SU-DHL-6 (cell line): ENCODE measurements around the gene SPNS2.

Experiments used
- H2AFZ ChIP-seq: fragments of 200-600 bp; sonication (generic); 2 replicates; pipeline ENCODE4 v1.6.1; 2014; ENCODE audit warnings: low read depth, mild to moderate bottlenecking, moderate library complexity, mixed read lengths, antibody characterized with exemption, low read length; ENCODE audit not compliant: severe bottlenecking
- H3F3A ChIP-seq: fragments of 200-600 bp; shearing (Covaris generic); 2 replicates; pipeline ENCODE4 v1.6.0; 2016; ENCODE audit warnings: antibody characterized with exemption, mild to moderate bottlenecking; ENCODE audit not compliant: insufficient read depth
- H3K27ac ChIP-seq: fragments of 200-600 bp; sonication (generic); 2 replicates; pipeline ENCODE4 v1.5.1; 2016; ENCODE audit warnings: low read depth, mild to moderate bottlenecking, low read length, moderate library complexity, mixed read lengths
- H3K27me3 ChIP-seq: fragments of 200-600 bp; sonication (generic), shearing (Covaris generic); 2 replicates; pipeline ENCODE4 v1.6.0; 2014; ENCODE audit warnings: mild to moderate bottlenecking, low read length
- H3K36me3 ChIP-seq: fragments of 200-600 bp; sonication (generic); 2 replicates; pipeline ENCODE4 v1.6.1; 2014; ENCODE audit warnings: mild to moderate bottlenecking, low read length, mixed read lengths
- H3K4me2 ChIP-seq: fragments of 300-600, 200-600 bp; shearing (Covaris generic), sonication (generic); 2 replicates; pipeline ENCODE4 v1.6.0; 2014; ENCODE audit warnings: low read length, low read depth, mild to moderate bottlenecking; ENCODE audit not compliant: poor library complexity, severe bottlenecking
- H3K4me3 ChIP-seq: fragments of 200-600 bp; sonication (generic); 2 replicates; pipeline ENCODE4 v1.5.1; 2014; ENCODE audit warnings: antibody characterized with exemption, low read length, mild to moderate bottlenecking, mixed read lengths; ENCODE audit not compliant: insufficient read depth, poor library complexity, severe bottlenecking
- H3K79me2 ChIP-seq: fragments of 200-600 bp; sonication (generic); 2 replicates; pipeline ENCODE4 v1.6.1; 2014; ENCODE audit warnings: mild to moderate bottlenecking, low read length, moderate library complexity; ENCODE audit not compliant: insufficient read depth
- H3K9ac ChIP-seq: fragments of 200-600 bp; sonication (generic); 2 replicates; pipeline ENCODE4 v1.7.0; 2014; ENCODE audit warnings: mild to moderate bottlenecking, low read length
- H3K9me2 ChIP-seq: fragments of 200-600 bp; sonication (generic); replicated peaks from 2 replicates; pipeline ENCODE4 v1.6.1; 2014; ENCODE audit warnings: low read length; ENCODE audit not compliant: insufficient read depth
- H3K9me3 ChIP-seq: fragments of 200-600 bp; sonication (generic); 2 replicates; pipeline ENCODE4 v1.6.1; 2014; ENCODE audit warnings: low read length, mixed read lengths; ENCODE audit not compliant: insufficient read depth
- H4K20me1 ChIP-seq: fragments of 200-600 bp; sonication (generic); 2 replicates; pipeline ENCODE4 v1.6.1; 2014; ENCODE audit warnings: low read depth, mild to moderate bottlenecking, antibody characterized with exemption, low read length, moderate library complexity, mixed read lengths
- EZH2phosphoT487 ChIP-seq: fragments of 200-600 bp; sonication (generic), shearing (Covaris generic); conservative IDR thresholded peaks from 2 replicates; pipeline ENCODE4 v1.6.1; 2018; ENCODE audit warnings: mild to moderate bottlenecking, antibody characterized with exemption, low read length, moderate library complexity, mixed read lengths
- TF ChIP-seq, protein P1 (sequence below): fragments of 200-600 bp; sonication (generic); IDR thresholded peaks from one replicate; pipeline ENCODE4 v1.5.1; 2017; ENCODE audit warnings: antibody characterized with exemption, mild to moderate bottlenecking, low read length, moderate library complexity; ENCODE audit not compliant: insufficient read depth, poor library complexity, severe bottlenecking

SPNS2 gene

DNA sequence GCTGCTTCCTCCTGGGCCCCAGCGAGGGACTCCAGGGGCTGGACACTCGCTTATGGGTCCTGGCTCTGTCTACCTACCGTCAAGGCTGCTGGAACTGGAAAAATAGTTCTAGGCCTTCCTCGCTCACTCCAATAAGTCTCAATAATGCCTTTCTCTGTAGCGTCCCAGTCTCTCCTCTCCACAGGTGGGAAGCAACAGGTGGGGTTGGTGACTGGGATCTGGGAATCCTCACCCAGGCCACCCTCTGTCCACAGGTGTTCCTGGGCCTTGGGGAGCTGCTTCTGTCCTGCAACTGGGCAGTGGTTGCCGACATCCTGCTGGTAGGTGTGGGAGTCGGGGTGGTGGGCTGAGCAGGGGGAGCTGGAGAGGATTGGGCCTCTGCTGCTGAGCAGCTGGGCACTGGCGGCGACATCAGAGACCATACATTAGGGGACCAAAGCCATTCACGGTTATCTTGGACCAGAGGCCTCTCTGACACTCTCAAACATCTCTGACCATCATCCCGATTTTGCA lies 20.3 kb upstream of the SPNS2 start:
- Histone ChIP-seq H3K4me2 (no peak overlapping the region), H3K4me3 (no peak overlapping the region), H3K79me2 (no peaks in the 10 kb centered on the region), H2AFZ (no peak overlapping the region), H4K20me1 (no peaks in the 10 kb centered on the region), H3K9me2 (no peaks in the 10 kb centered on the region), H3K9me3 (no peaks in the 10 kb centered on the region), H3K27me3 (no peaks in the 10 kb centered on the region), H3F3A (no peaks in the 10 kb centered on the region), H3K36me3 (no peaks in the 10 kb centered on the region), H3K27ac (no peak overlapping the region), H3K9ac (no peak overlapping the region)
- TF ChIP-seq, protein P1, sequence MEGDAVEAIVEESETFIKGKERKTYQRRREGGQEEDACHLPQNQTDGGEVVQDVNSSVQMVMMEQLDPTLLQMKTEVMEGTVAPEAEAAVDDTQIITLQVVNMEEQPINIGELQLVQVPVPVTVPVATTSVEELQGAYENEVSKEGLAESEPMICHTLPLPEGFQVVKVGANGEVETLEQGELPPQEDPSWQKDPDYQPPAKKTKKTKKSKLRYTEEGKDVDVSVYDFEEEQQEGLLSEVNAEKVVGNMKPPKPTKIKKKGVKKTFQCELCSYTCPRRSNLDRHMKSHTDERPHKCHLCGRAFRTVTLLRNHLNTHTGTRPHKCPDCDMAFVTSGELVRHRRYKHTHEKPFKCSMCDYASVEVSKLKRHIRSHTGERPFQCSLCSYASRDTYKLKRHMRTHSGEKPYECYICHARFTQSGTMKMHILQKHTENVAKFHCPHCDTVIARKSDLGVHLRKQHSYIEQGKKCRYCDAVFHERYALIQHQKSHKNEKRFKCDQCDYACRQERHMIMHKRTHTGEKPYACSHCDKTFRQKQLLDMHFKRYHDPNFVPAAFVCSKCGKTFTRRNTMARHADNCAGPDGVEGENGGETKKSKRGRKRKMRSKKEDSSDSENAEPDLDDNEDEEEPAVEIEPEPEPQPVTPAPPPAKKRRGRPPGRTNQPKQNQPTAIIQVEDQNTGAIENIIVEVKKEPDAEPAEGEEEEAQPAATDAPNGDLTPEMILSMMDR, result no peak
- no peak for TF ChIP-seq EZH2phosphoT487

DNA sequence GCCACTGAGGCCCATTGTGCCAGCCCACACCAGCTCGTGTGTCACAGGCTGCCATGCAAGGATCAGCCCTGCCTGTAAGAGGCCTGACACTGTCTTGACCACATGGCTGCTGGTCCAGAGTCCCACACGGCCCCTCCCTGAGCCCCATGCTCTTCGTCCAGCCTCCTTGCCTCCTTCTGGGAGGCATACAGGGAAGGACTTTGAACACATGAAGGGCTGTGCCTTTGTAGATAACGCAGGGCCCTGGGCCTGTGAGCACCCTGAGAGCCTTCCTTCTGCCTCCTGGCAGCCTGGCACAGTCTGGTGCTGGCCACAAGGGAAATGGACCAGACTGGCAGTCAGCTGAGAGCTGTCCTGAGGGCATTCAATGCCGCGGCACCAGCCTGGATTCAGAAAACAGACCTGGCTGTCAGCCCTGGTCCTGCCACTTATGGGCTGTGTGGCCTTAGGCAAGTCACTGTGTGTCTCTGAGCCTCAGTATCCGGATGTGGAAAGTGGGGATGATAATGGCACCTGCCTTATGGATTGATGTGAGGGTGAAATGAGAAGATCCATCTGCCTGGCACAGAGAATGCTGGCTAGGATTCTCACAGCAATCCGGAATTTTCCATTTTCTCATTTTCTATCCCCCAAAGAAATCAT lies 19.2 kb upstream of the SPNS2 start:
- Histone ChIP-seq H4K20me1 (no peaks in the 10 kb centered on the region), H3K4me3 (no peak overlapping the region), H3K27me3 (no peaks in the 10 kb centered on the region), H3K9ac (no peak overlapping the region), H3F3A (no peaks in the 10 kb centered on the region), H2AFZ (no peak overlapping the region), H3K36me3 (no peaks in the 10 kb centered on the region), H3K79me2 (no peaks in the 10 kb centered on the region), H3K9me2 (no peaks in the 10 kb centered on the region), H3K4me2 (no peak overlapping the region), H3K9me3 (no peaks in the 10 kb centered on the region), H3K27ac (no peak overlapping the region)
- TF ChIP-seq, protein P1, result no peak
- TF ChIP-seq EZH2phosphoT487, result no peak

DNA sequence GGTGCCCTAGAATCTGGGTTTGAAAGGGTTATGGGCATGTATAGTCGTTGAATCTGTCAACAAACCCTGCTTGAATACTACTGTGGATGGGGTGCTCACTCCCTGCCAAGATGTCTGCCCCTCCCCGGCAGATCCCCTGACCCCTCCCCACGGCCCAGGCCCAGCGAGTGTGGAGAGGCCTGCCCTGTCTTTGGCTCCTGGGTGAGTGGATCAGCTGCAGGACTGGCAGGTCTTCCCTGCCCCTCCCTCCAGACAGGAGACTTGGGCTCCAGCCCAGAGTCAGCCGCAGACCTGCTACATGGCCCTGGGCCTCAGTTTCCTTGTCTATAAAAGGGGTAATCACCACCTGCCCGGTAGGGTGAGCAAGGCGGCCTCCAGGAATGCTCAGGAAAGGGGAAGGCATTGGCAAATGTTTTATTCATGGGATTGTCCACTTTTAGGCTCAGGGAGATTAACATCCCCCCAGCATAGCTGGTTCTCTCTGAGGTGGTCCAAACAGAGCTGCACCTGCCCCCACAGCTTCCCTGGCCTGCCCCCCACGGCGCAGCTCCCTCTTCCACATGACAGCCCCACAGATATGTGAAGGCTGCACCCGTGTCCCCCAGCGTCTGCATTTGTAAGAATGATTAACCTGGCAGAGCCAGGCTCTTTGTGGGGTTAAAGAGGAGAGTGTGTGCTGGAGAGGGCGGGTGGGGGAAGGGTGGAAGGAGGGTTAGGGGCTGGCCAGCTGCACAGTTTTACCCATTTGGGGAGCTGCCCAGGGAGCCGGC lies 18.5 kb upstream of the SPNS2 start:
- Histone ChIP-seq H3K4me3 (no peak overlapping the region), H3K9ac (no peak overlapping the region), H3K36me3 (no peaks in the 10 kb centered on the region), H3K79me2 (no peaks in the 10 kb centered on the region), H2AFZ (no peak overlapping the region), H3K9me3 (no peaks in the 10 kb centered on the region), H3F3A (no peaks in the 10 kb centered on the region), H3K9me2 (no peaks in the 10 kb centered on the region), H3K27me3 (no peaks in the 10 kb centered on the region), H3K4me2 (no peak overlapping the region), H4K20me1 (no peaks in the 10 kb centered on the region), H3K27ac (no peak overlapping the region)
- TF ChIP-seq, protein P1, result no peak
- no peak for TF ChIP-seq EZH2phosphoT487
